Measurements from ENCODE around the gene PXMP2.

The PXMP2 gene

DNA sequence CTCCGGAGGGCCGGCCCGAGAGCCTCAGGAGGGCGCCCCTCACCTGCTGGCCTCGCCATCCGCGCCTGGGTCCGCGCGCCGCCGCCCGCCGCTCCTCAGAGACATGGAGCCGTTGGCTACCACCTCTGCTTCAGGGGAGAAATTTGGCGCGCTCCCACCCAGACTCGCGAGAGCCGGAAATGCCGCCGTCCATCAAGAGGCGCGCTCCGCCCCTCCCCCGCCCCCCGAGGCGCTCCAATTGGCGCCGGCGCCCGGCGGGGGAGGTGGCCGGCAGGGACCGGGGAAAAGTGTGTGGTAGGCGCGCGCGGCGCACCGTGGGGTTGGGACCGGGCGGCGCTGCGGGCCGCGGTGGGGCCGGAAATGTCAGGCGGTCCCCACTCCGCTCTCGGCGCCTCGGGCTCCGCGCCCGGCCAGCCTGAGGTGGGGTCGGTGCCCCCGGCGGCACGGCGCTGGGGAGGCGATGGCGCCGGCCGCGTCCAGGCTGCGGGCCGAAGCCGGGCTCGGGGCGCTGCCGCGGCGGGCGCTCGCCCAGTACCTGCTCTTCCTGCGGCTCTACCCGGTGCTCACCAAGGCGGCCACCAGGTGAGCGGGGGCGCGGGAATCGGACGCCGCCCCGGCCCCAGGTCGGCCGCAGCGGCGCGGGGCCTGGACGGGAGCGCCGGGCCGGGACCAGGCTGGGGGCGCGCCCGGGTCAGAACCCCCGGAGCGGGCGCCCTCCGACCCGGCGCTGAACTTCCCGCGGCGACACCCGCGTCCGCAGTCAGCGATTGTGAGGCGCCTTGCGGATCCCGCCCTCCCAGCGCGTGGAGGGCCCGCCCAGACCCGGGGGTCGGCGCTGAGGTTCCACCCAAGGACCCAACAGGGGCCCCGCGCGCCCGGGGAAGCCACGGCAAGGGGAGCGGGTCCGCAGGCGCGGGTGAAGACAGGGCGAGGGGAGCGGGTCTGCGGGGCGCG, at the start of gene PXMP2, which contains the start of gene POLE:
Gene PXMP2, plus strand, starts transcription at position 377 of the 954 bp plus-strand sequence. Its CDS starts 84 bp downstream, at position 461.
Gene POLE, minus strand, starts transcription at position 132 of the 954 bp plus-strand sequence. Its CDS starts 27 bp downstream, at position 105.
- Histone ChIP-seq H3K27ac (ENCODE audit: low read depth, low read length) (no peak within 1 kb of the TSS), H3K9me3 (ENCODE audit: low read length) (no peaks in the 10 kb centered on the region), H3K27me3 (ENCODE audit: control insufficient read depth in 1 of 2, insufficient read depth in 2 of 2, low read length in 2 of 2) (no peaks in the 10 kb centered on the region), H3K4me1 (ENCODE audit: insufficient read depth, low read length) (no peaks in the 10 kb centered on the region), H3K4me3 (ENCODE audit: low read depth in 1 of 2, low read length in 2 of 2) (peak within 1 kb of the TSS; percentile 32 to 71), H3K9ac (ENCODE audit: low read length) (no peak within 1 kb of the TSS), H3K36me3 (ENCODE audit: insufficient read depth, low read length) (no peaks in the 10 kb centered on the region)

GRCh38 chr12:132637811-132638210, 49.6 kb upstream of the PXMP2 start:
- Histone ChIP-seq H3K27ac (ENCODE audit: low read depth, low read length) (no peak overlapping the region), H3K36me3 (ENCODE audit: insufficient read depth, low read length) (peaks cover 44% of the 10 kb centered on the region), H3K9ac (ENCODE audit: low read length) (no peak overlapping the region), H3K4me3 (ENCODE audit: low read depth in 1 of 2, low read length in 2 of 2) (no peak overlapping the region), H3K4me1 (ENCODE audit: insufficient read depth, low read length) (no peaks in the 10 kb centered on the region), H3K27me3 (ENCODE audit: control insufficient read depth in 1 of 2, insufficient read depth in 2 of 2, low read length in 2 of 2) (no peaks in the 10 kb centered on the region), H3K9me3 (ENCODE audit: low read length) (no peaks in the 10 kb centered on the region)

- H3K4me3 ChIP-seq (ENCODE audit: low read depth in 1 of 2, low read length in 2 of 2), result no peak overlapping the region
- H3K27me3 ChIP-seq (ENCODE audit: control insufficient read depth in 1 of 2, insufficient read depth in 2 of 2, low read length in 2 of 2), result no peaks in the 10 kb centered on the region
- no peaks in the 10 kb centered on the region for H3K9me3 ChIP-seq (ENCODE audit: low read length)
- H3K36me3 ChIP-seq (ENCODE audit: insufficient read depth, low read length), result peaks cover 47% of the 10 kb centered on the region
- H3K9ac ChIP-seq (ENCODE audit: low read length), result no peak overlapping the region
- no peaks in the 10 kb centered on the region for H3K4me1 ChIP-seq (ENCODE audit: insufficient read depth, low read length)
- H3K27ac ChIP-seq (ENCODE audit: low read depth, low read length), result no peak overlapping the region
Measured at GRCh38 chr12:132638541-132639408, 48.6 kb upstream of the PXMP2 start.

GRCh38 chr12:132639956-132640520, 47.3 kb upstream of the PXMP2 start:
- H3K4me3 ChIP-seq (ENCODE audit: low read depth in 1 of 2, low read length in 2 of 2), result no peak overlapping the region
- H3K36me3 ChIP-seq (ENCODE audit: insufficient read depth, low read length), result peaks cover 44% of the 10 kb centered on the region
- H3K9ac ChIP-seq (ENCODE audit: low read length), result no peak overlapping the region
- H3K27ac ChIP-seq (ENCODE audit: low read depth, low read length), result no peak overlapping the region
- H3K9me3 ChIP-seq (ENCODE audit: low read length), result no peaks in the 10 kb centered on the region
- no peaks in the 10 kb centered on the region for H3K27me3 ChIP-seq (ENCODE audit: control insufficient read depth in 1 of 2, insufficient read depth in 2 of 2, low read length in 2 of 2)
- H3K4me1 ChIP-seq (ENCODE audit: insufficient read depth, low read length), result no peaks in the 10 kb centered on the region

DNA sequence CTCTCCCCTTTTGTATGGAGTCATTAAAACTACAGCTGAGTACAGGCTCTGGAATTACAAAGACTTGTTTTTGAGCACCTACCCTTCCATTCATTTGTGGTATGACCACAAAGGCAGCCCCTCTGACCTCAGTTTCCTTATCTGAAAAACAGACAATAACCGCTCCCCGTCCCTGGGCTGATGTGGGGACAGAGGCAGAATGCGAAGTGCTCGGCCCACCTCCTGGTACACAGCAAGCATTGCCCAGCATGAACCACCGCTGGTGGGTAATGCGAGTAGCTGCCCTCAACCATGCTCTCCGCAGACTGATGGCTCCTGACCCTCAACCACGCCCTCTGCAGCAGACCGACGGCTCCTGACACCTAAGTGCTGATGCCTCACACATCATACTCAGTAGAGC, 46.5 kb upstream of the PXMP2 start:
- Histone ChIP-seq H3K4me3 (ENCODE audit: low read depth in 1 of 2, low read length in 2 of 2) (no peak overlapping the region), H3K9me3 (ENCODE audit: low read length) (no peaks in the 10 kb centered on the region), H3K36me3 (ENCODE audit: insufficient read depth, low read length) (peaks cover 38% of the 10 kb centered on the region), H3K9ac (ENCODE audit: low read length) (no peak overlapping the region), H3K27me3 (ENCODE audit: control insufficient read depth in 1 of 2, insufficient read depth in 2 of 2, low read length in 2 of 2) (no peaks in the 10 kb centered on the region), H3K4me1 (ENCODE audit: insufficient read depth, low read length) (no peaks in the 10 kb centered on the region), H3K27ac (ENCODE audit: low read depth, low read length) (no peak overlapping the region)

GRCh38 chr12:132641811-132642650, 45.4 kb upstream of the PXMP2 start:
- H3K4me3 ChIP-seq (ENCODE audit: low read depth in 1 of 2, low read length in 2 of 2), result no peak overlapping the region
- H3K36me3 ChIP-seq (ENCODE audit: insufficient read depth, low read length), result peaks cover 33% of the 10 kb centered on the region
- H3K27ac ChIP-seq (ENCODE audit: low read depth, low read length), result no peak overlapping the region

GRCh38 chr12:132642846-132643835, 44.2 kb upstream of the PXMP2 start:
- Histone ChIP-seq H3K9me3 (ENCODE audit: low read length) (no peaks in the 10 kb centered on the region), H3K27me3 (ENCODE audit: control insufficient read depth in 1 of 2, insufficient read depth in 2 of 2, low read length in 2 of 2) (no peaks in the 10 kb centered on the region), H3K36me3 (ENCODE audit: insufficient read depth, low read length) (peaks cover 30% of the 10 kb centered on the region), H3K4me3 (ENCODE audit: low read depth in 1 of 2, low read length in 2 of 2) (no peak overlapping the region), H3K4me1 (ENCODE audit: insufficient read depth, low read length) (no peaks in the 10 kb centered on the region), H3K9ac (ENCODE audit: low read length) (no peak overlapping the region), H3K27ac (ENCODE audit: low read depth, low read length) (no peak overlapping the region)

More at GRCh38 chr12:132641811-132642650, 45.4 kb upstream of the PXMP2 start:
- H3K9ac ChIP-seq (ENCODE audit: low read length), result no peak overlapping the region
- no peaks in the 10 kb centered on the region for H3K27me3 ChIP-seq (ENCODE audit: control insufficient read depth in 1 of 2, insufficient read depth in 2 of 2, low read length in 2 of 2)
- H3K4me1 ChIP-seq (ENCODE audit: insufficient read depth, low read length), result no peaks in the 10 kb centered on the region
- H3K9me3 ChIP-seq (ENCODE audit: low read length), result no peaks in the 10 kb centered on the region

DNA sequence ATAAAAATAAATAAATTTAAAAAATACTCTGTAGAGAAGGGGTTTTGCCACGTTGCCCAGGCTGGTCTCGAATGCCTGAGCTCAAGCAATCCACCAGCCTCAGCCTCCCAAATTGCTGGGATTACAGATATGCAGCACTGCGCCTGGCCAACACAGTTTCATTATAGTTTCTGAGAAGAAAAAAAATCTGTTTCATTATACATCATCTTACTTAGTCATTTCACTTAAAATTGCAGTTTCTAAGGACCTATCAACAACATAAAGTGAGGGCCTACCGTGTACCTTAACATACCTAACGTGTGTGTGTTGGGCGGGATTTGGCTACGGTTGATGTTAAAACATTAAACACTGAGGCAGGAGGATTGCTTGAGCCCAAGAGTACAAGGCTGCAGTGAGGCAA, 40.5 kb upstream of the PXMP2 start:
- H3K4me3 ChIP-seq (ENCODE audit: low read depth in 1 of 2, low read length in 2 of 2), result no peak overlapping the region
- no peak overlapping the region for H3K9ac ChIP-seq (ENCODE audit: low read length)
- H3K36me3 ChIP-seq (ENCODE audit: insufficient read depth, low read length), result peaks cover 41% of the 10 kb centered on the region
- H3K9me3 ChIP-seq (ENCODE audit: low read length), result no peaks in the 10 kb centered on the region
- no peak overlapping the region for H3K27ac ChIP-seq (ENCODE audit: low read depth, low read length)
- no peaks in the 10 kb centered on the region for H3K4me1 ChIP-seq (ENCODE audit: insufficient read depth, low read length)
- no peaks in the 10 kb centered on the region for H3K27me3 ChIP-seq (ENCODE audit: control insufficient read depth in 1 of 2, insufficient read depth in 2 of 2, low read length in 2 of 2)

- H3K27ac ChIP-seq (ENCODE audit: low read depth, low read length), result no peak overlapping the region
- H3K4me1 ChIP-seq (ENCODE audit: insufficient read depth, low read length), result no peaks in the 10 kb centered on the region
- peaks cover 38% of the 10 kb centered on the region for H3K36me3 ChIP-seq (ENCODE audit: insufficient read depth, low read length)
- H3K9ac ChIP-seq (ENCODE audit: low read length), result no peak overlapping the region
- H3K4me3 ChIP-seq (ENCODE audit: low read depth in 1 of 2, low read length in 2 of 2), result no peak overlapping the region
- H3K9me3 ChIP-seq (ENCODE audit: low read length), result no peaks in the 10 kb centered on the region
- no peaks in the 10 kb centered on the region for H3K27me3 ChIP-seq (ENCODE audit: control insufficient read depth in 1 of 2, insufficient read depth in 2 of 2, low read length in 2 of 2)
Measured at GRCh38 chr12:132647858-132648257, 39.5 kb upstream of the PXMP2 start.

Measured in muscle layer of colon (tissue), 2 donors.